ENCODE data around the gene GRXCR1. TPM values are rescaled to one million over a fixed set of nuclear protein-coding genes. Genes with fewer than 3 reads are reported as not detected.

The GRXCR1 gene
- total RNA-seq, 4 donors from 2014 or later, result not detected

DNA sequence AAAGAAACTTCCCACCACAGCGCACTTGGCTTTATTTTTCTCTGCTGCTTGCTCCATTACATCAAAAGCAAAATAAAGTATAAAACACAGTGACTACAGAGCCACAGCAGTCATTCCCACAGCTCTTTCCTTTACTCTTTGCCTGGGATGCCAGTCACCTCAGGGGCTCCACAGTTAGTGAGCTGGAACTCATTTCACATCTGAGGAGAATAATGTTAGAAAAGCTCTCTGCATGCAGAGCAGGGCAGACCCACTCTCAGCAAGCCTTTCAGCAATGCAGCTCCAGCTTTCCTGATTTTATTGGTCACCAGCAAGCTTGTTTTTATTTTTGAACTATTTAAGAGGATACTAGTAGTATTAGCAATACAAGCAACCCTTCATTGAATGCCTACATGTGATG lies 13.8 kb downstream of the GRXCR1 start:
- WGBS, 2 donors, result 83 to 85% methylated on average over 1 of the region's 1 CpG
- TF ChIP-seq, protein P1, sequence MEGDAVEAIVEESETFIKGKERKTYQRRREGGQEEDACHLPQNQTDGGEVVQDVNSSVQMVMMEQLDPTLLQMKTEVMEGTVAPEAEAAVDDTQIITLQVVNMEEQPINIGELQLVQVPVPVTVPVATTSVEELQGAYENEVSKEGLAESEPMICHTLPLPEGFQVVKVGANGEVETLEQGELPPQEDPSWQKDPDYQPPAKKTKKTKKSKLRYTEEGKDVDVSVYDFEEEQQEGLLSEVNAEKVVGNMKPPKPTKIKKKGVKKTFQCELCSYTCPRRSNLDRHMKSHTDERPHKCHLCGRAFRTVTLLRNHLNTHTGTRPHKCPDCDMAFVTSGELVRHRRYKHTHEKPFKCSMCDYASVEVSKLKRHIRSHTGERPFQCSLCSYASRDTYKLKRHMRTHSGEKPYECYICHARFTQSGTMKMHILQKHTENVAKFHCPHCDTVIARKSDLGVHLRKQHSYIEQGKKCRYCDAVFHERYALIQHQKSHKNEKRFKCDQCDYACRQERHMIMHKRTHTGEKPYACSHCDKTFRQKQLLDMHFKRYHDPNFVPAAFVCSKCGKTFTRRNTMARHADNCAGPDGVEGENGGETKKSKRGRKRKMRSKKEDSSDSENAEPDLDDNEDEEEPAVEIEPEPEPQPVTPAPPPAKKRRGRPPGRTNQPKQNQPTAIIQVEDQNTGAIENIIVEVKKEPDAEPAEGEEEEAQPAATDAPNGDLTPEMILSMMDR (IDR thresholded peaks at IDR 0.05), result no peak
- no peak for TF ChIP-seq POLR2A (IDR thresholded peaks at IDR 0.05)
- H3K9me3 ChIP-seq, result no peaks in the 10 kb centered on the region
- H3K27me3 ChIP-seq, result no peaks in the 10 kb centered on the region
- no peak for DNase-seq
- intact Hi-C loops (cut with DNase I), result no loop called here
- H3K4me3 ChIP-seq, result no peak overlapping the region
- no peak overlapping the region for H3K27ac ChIP-seq
- H3K36me3 ChIP-seq, result no peaks in the 10 kb centered on the region
- peaks cover 0 to 14% (median 8%) of the 10 kb centered on the region in 3 donors for H3K4me1 ChIP-seq

DNA sequence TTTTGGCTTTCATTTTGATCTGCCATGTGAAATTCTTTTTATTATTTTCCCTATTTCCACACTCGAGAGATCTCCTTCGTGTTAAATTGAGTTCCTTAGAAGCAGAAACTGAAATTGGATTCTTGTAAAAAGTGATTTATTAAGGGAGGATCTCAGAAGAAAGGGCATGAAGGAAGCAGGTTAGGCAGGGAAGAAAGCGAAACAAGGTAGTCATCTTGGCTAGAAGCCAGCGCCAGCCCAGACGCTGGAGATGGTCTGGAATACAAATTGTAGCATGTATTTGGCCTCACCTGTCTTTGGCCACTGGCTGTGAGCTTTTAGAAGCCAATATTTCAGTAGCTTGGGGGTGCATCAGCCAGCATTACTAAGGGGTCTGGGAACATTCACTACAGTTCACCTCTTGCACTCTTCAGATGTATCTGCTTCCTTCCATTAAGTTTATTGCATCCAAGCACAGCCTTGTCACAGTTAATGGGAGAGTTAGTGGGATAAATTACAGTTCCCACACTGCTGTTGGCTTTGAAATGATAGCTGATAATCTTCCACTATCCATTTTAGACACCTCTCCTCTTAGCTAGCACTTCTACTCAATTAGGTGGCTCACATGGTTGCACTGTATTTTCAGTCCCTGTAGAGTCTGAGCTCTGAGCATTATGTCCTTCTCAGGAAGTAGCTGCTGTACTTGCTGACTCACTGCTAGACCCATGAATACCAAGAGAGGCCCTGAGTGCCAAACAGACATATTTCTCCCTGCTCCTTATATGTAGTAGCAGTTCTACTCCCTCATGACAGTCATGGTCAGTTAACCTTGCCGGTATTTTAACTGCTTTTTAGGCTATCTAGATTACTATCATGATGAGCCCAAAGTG lies 14.6 kb downstream of the GRXCR1 start:
- TF ChIP-seq, protein P1 (IDR thresholded peaks at IDR 0.05), result no peak
- no peak for TF ChIP-seq POLR2A (IDR thresholded peaks at IDR 0.05)
- Histone ChIP-seq H3K9me3 (no peaks in the 10 kb centered on the region), H3K4me3 (peak overlapping the region in 1 of 4 donors; percentile 12), H3K4me1 (peaks cover 0 to 14% (median 8%) of the 10 kb centered on the region in 3 donors), H3K36me3 (no peaks in the 10 kb centered on the region), H3K27me3 (no peaks in the 10 kb centered on the region), H3K27ac (no peak overlapping the region)
- intact Hi-C loops (cut with DNase I), result no loop called here
- no peak for DNase-seq
- WGBS, 2 donors, result 40 to 43% methylated on average over 6 of the region's 6 CpGs

DNA sequence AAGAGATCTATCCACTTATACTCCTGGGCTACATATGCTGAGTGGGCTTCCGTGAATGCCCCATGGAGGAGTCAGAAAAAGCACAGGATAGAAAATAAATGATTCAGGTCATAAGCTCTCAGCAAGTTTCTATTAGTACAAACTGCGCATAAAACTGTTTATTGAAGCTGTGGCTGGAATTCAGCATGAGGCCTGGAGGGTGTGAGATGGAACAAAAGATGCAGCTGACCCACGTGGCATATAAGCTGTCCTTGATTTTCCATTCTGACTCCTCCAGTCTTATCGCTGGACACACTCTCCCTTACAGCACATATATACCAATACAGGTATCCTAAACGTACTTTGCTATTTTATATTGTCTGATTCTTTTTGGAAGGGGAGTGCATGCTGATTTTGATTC lies 17.9 kb downstream of the GRXCR1 start:
- WGBS, 2 donors, result 71% methylated on average over 5 of the region's 5 CpGs
- Histone ChIP-seq H3K27me3 (no peaks in the 10 kb centered on the region), H3K4me1 (peaks cover 0 to 14% (median 8%) of the 10 kb centered on the region in 3 donors), H3K9me3 (no peaks in the 10 kb centered on the region), H3K4me3 (no peak overlapping the region), H3K27ac (no peak overlapping the region), H3K36me3 (no peaks in the 10 kb centered on the region)
- no peak for DNase-seq
- intact Hi-C loops (cut with DNase I), result no loop called here
- no peak for TF ChIP-seq POLR2A (IDR thresholded peaks at IDR 0.05)
- TF ChIP-seq, protein P1 (IDR thresholded peaks at IDR 0.05), result no peak

DNA sequence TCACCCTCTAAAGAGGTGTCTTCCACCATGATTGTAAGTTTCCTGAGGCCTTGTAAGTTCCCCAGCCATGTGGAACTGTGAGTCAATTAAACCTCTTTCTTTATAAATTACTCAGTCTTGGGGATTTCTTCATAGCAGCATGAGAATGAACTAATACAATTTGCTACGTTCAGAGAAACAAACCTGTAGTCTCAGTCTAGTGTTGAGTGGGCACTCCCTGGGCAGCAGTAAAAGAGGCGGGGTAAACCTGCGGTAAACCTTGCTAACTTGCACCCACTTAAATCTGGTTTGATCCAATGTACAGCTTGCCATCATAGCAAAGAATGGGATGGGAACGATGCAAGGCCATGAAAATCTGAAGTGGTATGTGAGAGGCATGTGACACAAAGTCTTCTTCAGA lies 22.4 kb downstream of the GRXCR1 start:
- no peaks in the 10 kb centered on the region for H3K27me3 ChIP-seq
- no peaks in the 10 kb centered on the region for H3K9me3 ChIP-seq
- no peak overlapping the region for H3K27ac ChIP-seq
- intact Hi-C loops (cut with DNase I), result no loop called here
- H3K36me3 ChIP-seq, result no peaks in the 10 kb centered on the region
- H3K4me3 ChIP-seq, result no peak overlapping the region
- TF ChIP-seq POLR2A (IDR thresholded peaks at IDR 0.05), result no peak
- TF ChIP-seq, protein P1 (IDR thresholded peaks at IDR 0.05), result no peak
- WGBS, 2 donors, result 65 to 70% methylated on average over 4 of the region's 4 CpGs
- no peaks in the 10 kb centered on the region for H3K4me1 ChIP-seq
- DNase-seq, result no peak

DNA sequence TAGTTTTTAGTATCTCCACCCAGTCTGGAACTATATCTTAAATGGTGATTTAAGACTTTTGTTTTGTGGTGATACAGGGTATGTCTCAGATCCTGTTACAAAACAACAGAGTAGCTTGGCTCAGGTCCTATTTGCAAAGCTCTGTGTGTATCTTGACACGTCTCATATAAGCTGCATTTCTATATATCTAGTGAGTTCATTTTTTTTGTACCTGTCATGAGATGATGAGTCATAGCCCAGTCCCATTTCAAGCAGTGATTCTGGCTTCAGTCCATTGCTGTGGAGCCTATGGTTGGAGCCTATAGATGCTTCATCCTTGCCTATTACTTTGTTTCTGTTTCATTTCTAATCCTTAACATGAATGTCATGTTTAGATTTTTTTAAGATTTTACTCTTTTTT lies 23.0 kb downstream of the GRXCR1 start:
- no peaks in the 10 kb centered on the region for H3K4me1 ChIP-seq
- 11 to 12% methylated on average over 1 of the region's 1 CpG for WGBS, 2 donors
- no peak overlapping the region for H3K4me3 ChIP-seq
- H3K27me3 ChIP-seq, result no peaks in the 10 kb centered on the region
- H3K9me3 ChIP-seq, result no peaks in the 10 kb centered on the region
- H3K27ac ChIP-seq, result no peak overlapping the region
- DNase-seq, result no peak
- no peaks in the 10 kb centered on the region for H3K36me3 ChIP-seq
- intact Hi-C loops (cut with DNase I), result no loop called here
- TF ChIP-seq POLR2A (IDR thresholded peaks at IDR 0.05), result no peak
- TF ChIP-seq, protein P1 (IDR thresholded peaks at IDR 0.05), result no peak

All from esophagus squamous epithelium (tissue), 5 donors.